Measurements from ENCODE around the gene PSEN1.

GRCh38 chr14:73203527-73203926, 67.2 kb downstream of the PSEN1 start:
- TF ChIP-seq CTCF (IDR thresholded peaks at IDR 0.05 in 4 of 5, conservative IDR thresholded peaks at IDR 0.05 in 1 of 5) (no peak), POLR2A (IDR thresholded peaks at IDR 0.05) (no peak)
